K562 (cell line): Measurements from ENCODE around the gene TBXA2R. TPM values are rescaled to one million over a fixed set of nuclear protein-coding genes. Genes with fewer than 3 reads are reported as not detected.
A peak's percentile ranks its signal among the peaks of the same experiment; 100 is the strongest.

Source experiments
- CBX1 ChIP-seq: sonication (generic); IDR thresholded peaks from 2 replicates; pipeline ENCODE4 v1.6.1; 2016; ENCODE audit warnings: antibody characterized with exemption, low read depth, mild to moderate bottlenecking
- EZH2 ChIP-seq: IDR thresholded peaks from 2 replicates; pipeline ENCODE4 v1.6.1; 2012; ENCODE audit warnings: low read depth, mild to moderate bottlenecking, inconsistent platforms, low read length, borderline replicate concordance
- FOSL1 ChIP-seq: fragments of 200-800 bp; sonication (Bioruptor generic); conservative IDR thresholded peaks from 2 replicates; pipeline ENCODE4 v1.6.1; 2016; ENCODE audit warnings: missing genetic modification characterization, missing compliant biosample characterization
- GABPB2 ChIP-seq: fragments of 250-450 bp; sonication (Bioruptor Pico); conservative IDR thresholded peaks from 2 replicates; pipeline ENCODE4 v1.5.1; 2021; ENCODE audit warnings: mild to moderate bottlenecking
- MTA3 ChIP-seq: fragments of 450-650 bp; formaldehyde crosslinking; IDR thresholded peaks from 2 replicates; pipeline ENCODE4 v1.6.1; 2017; ENCODE audit warnings: mild to moderate bottlenecking, borderline replicate concordance
- MYNN ChIP-seq, 2 experiments: sonication (generic); formaldehyde crosslinking in 1 of 2; IDR thresholded peaks; 2 replicates each; pipeline versions ENCODE4 v1.5.0 to v1.6.1; 2016 to 2020; ENCODE audit warnings: antibody characterized with exemption in 1 of 2, missing genetic modification reagents in 1 of 2
- SREBF1 ChIP-seq: fragments of 150-350 bp; IDR thresholded peaks from 2 replicates; pipeline ENCODE4 v1.6.1; 2014; ENCODE audit warnings: antibody characterized with exemption, low read depth, low read length, borderline replicate concordance
- TGIF2 ChIP-seq: sonication (generic); formaldehyde crosslinking; IDR thresholded peaks from 2 replicates; pipeline ENCODE4 v1.8.1; 2022; ENCODE audit warnings: mild to moderate bottlenecking, missing genetic modification reagents, moderate library complexity
- ZNF224 ChIP-seq: sonication (generic); formaldehyde crosslinking; IDR thresholded peaks from 2 replicates; pipeline ENCODE4 v1.8.0; 2022; ENCODE audit warnings: mild to moderate bottlenecking, missing genetic modification reagents
- polyA plus RNA-seq, 8 experiments: library from polyadenylated mRNA; depleted of rRNA in 4 of 8; stranded (reverse) in 5 of 8; unstranded in 3 of 8; fragments of >200 nt; fragmentation: Nextera tagmentation in 2 of 8; fragmentation: Illumina TruSeq in 1 of 8; extraction: Ambion mirVana in 2 of 8; extraction: Trizol in 1 of 8; gene quantifications; 2 replicates each; pipeline versions ENCODE4 v1.2.1 to v1.2.3, GENCODE V29; 2011 to 2014; ENCODE audit warnings: inconsistent platforms in 1 of 8, missing spikeins in 1 of 8
- total RNA-seq, 7 experiments: library from RNA; depleted of rRNA in 6 of 7; stranded (reverse); fragments of >200 nt in 6 of 7; fragmentation: Illumina TruSeq in 2 of 7; extraction: Trizol in 2 of 7; gene quantifications; 2 replicates each; pipeline versions ENCODE4 v1.2.1 to v1.2.3, GENCODE V29; 2011 to 2021; ENCODE audit warnings: low replicate concordance in 1 of 7
- TF ChIP-seq, protein P1 (sequence below): fragments of 250-450 bp; sonication (Bioruptor Pico); IDR thresholded peaks from 2 replicates; pipeline ENCODE4 v1.5.1; 2021; ENCODE audit warnings: mild to moderate bottlenecking
- TF ChIP-seq, protein P2 (sequence below): fragments of 200-800 bp; sonication (Bioruptor generic); IDR thresholded peaks from 2 replicates; pipeline ENCODE4 v1.6.1; 2017; ENCODE audit warnings: missing genetic modification characterization, missing compliant biosample characterization
- TF ChIP-seq, protein P3 (sequence below): fragments of 250-450 bp; sonication (Bioruptor Pico); IDR thresholded peaks from 2 replicates; pipeline ENCODE4 v1.5.0; 2020; ENCODE audit warnings: mild to moderate bottlenecking, borderline replicate concordance
- TF ChIP-seq, protein P4 (sequence below): fragments of 150-350 bp; conservative IDR thresholded peaks from 2 replicates; pipeline ENCODE4 v1.6.1; 2014; ENCODE audit warnings: low read length
- TF ChIP-seq, protein P5 (sequence below): fragments of 250-450 bp; sonication (Bioruptor Pico); IDR thresholded peaks from 2 replicates; pipeline ENCODE4 v1.5.0; 2021

The TBXA2R gene
- total and polyA plus RNA-seq, 9 of the 15 experiments (the other 6 are each of a cell fraction or from before 2014, with no cell fraction given): 1.5 to 24.0 (median 2.8) TPM

DNA sequence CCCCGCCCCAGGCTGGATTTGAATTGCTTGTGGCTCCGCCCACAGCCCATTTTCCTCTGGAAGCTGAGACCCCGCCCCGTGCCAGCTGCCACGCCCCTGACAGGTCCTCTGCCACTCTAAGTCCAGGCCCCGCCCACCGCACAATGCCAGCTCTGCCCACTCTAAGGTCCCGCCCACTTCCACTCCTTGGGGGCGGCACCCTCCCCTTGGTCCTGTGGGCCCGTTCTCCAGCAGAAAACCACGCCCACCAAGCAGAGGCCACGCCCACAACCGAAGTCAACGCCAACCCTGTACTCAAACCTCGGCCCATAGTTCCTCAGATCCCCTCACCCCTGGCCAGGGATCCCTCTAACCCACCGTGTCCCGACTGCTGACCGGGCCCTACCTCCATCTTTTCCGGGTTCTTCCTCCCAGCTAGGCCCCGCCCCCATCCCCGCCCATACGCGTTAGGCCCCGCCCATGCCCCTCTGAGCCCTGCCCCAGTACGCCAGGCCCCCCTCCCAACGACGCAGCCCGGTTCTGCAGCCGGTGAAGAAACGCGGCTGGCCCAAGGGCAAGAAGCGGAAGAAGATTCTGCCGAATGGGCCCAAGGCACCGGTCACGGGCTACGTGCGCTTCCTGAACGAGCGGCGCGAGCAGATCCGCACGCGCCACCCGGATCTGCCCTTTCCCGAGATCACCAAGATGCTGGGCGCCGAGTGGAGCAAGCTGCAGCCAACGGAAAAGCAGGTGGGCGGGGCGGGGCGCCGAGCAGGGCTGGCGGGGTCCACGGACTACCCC lies 32.6 kb downstream of the TBXA2R start (continued):
- TF ChIP-seq, protein P1, sequence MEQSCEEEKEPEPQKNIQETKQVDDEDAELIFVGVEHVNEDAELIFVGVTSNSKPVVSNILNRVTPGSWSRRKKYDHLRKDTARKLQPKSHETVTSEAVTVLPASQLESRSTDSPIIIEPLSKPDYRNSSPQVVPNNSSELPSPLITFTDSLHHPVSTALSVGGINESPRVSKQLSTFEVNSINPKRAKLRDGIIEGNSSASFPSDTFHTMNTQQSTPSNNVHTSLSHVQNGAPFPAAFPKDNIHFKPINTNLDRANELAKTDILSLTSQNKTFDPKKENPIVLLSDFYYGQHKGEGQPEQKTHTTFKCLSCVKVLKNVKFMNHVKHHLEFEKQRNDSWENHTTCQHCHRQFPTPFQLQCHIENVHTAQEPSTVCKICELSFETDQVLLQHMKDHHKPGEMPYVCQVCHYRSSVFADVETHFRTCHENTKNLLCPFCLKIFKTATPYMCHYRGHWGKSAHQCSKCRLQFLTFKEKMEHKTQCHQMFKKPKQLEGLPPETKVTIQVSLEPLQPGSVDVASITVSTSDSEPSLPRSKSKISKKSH (CRISPR knock-in tag): no peak
- no peak for TF ChIP-seq CBX1
- no peak for TF ChIP-seq EZH2
- TF ChIP-seq, protein P2, sequence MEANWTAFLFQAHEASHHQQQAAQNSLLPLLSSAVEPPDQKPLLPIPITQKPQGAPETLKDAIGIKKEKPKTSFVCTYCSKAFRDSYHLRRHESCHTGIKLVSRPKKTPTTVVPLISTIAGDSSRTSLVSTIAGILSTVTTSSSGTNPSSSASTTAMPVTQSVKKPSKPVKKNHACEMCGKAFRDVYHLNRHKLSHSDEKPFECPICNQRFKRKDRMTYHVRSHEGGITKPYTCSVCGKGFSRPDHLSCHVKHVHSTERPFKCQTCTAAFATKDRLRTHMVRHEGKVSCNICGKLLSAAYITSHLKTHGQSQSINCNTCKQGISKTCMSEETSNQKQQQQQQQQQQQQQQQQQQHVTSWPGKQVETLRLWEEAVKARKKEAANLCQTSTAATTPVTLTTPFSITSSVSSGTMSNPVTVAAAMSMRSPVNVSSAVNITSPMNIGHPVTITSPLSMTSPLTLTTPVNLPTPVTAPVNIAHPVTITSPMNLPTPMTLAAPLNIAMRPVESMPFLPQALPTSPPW (CRISPR knock-in tag): 0 out of 2 replicates have a peak, but pooled peaks have one; percentile 49
- TF ChIP-seq, protein P3, sequence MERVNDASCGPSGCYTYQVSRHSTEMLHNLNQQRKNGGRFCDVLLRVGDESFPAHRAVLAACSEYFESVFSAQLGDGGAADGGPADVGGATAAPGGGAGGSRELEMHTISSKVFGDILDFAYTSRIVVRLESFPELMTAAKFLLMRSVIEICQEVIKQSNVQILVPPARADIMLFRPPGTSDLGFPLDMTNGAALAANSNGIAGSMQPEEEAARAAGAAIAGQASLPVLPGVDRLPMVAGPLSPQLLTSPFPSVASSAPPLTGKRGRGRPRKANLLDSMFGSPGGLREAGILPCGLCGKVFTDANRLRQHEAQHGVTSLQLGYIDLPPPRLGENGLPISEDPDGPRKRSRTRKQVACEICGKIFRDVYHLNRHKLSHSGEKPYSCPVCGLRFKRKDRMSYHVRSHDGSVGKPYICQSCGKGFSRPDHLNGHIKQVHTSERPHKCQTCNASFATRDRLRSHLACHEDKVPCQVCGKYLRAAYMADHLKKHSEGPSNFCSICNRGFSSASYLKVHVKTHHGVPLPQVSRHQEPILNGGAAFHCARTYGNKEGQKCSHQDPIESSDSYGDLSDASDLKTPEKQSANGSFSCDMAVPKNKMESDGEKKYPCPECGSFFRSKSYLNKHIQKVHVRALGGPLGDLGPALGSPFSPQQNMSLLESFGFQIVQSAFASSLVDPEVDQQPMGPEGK (CRISPR knock-in tag): no peak
- no peak for TF ChIP-seq SREBF1
- peak; percentile 76 for TF ChIP-seq MYNN (IDR thresholded peaks at IDR 0.05)
- no peak for TF ChIP-seq MYNN (CRISPR knock-in tag; IDR thresholded peaks at IDR 0.05)
- TF ChIP-seq, protein P4, sequence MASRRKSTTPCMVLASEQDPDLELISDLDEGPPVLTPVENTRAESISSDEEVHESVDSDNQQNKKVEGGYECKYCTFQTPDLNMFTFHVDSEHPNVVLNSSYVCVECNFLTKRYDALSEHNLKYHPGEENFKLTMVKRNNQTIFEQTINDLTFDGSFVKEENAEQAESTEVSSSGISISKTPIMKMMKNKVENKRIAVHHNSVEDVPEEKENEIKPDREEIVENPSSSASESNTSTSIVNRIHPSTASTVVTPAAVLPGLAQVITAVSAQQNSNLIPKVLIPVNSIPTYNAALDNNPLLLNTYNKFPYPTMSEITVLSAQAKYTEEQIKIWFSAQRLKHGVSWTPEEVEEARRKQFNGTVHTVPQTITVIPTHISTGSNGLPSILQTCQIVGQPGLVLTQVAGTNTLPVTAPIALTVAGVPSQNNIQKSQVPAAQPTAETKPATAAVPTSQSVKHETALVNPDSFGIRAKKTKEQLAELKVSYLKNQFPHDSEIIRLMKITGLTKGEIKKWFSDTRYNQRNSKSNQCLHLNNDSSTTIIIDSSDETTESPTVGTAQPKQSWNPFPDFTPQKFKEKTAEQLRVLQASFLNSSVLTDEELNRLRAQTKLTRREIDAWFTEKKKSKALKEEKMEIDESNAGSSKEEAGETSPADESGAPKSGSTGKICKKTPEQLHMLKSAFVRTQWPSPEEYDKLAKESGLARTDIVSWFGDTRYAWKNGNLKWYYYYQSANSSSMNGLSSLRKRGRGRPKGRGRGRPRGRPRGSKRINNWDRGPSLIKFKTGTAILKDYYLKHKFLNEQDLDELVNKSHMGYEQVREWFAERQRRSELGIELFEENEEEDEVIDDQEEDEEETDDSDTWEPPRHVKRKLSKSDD: no peak
- no peak for TF ChIP-seq MTA3
- no peak for TF ChIP-seq TGIF2 (CRISPR knock-in tag)
- TF ChIP-seq GABPB2 (CRISPR knock-in tag): no peak
- no peak for TF ChIP-seq FOSL1
- no peak for TF ChIP-seq ZNF224 (CRISPR knock-in tag)
- TF ChIP-seq, protein P5, sequence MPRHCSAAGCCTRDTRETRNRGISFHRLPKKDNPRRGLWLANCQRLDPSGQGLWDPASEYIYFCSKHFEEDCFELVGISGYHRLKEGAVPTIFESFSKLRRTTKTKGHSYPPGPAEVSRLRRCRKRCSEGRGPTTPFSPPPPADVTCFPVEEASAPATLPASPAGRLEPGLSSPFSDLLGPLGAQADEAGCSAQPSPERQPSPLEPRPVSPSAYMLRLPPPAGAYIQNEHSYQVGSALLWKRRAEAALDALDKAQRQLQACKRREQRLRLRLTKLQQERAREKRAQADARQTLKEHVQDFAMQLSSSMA (CRISPR knock-in tag): no peak
